Activated T-cell treated with anti-CD3 and anti-CD28 coated beads for 4 hours (primary cell): ENCODE measurements around the gene ISLR2.
"Not testable (repeated sequence)": the region's sequence is repeated elsewhere in the genome, so short reads cannot be mapped to it uniquely, and the experiment has no call there.

Source experiments
- DNase-seq: peaks from one replicate; pipeline ENCODE4 v3.0.0-alpha.2; 2020

The ISLR2 gene

DNA sequence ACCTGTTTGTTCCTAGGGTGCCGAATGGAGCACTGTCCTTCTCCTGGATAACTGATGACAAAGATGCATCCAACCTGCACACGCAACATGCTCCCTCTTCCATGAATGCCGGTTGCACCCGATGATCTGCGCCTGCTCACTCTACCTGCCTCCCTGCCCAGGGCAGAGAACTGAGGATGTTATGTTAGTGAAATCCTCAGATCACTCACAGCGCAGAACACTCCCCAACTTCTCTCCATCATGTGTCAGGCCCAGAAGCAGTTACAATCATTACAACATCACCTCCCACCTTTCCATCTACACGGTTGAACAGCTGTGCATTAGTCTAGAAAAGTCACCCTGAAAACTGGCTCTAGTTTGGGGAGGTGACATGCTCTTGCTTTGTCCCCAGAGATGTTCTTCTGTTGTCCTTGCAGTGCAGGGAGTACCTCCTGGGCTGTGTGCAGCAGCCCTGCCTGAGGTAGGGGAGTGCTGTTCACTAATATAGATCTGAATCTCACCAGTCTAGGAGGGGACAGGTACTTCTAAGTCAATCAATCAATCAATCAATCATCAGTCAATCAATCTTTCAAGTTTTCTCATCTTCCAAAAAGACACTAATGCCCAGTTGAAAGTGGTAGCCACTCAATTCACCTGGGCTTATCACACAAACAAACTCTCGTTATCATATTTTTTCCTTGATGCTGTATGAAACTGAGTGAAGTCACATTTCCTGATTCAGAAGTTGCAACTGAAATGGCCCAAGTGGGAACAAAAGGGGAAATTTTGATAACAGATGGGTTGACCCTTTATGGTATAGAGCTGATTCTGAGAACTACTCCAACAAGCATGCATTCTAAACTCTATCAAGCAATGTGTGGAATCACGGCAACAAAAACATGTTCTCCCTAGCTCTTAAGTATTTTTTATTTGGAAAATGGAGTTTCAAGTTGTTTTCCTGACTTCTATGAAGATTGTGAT is 27.8 kb downstream of the ISLR2 start:
- DNase-seq, result no peak

DNA sequence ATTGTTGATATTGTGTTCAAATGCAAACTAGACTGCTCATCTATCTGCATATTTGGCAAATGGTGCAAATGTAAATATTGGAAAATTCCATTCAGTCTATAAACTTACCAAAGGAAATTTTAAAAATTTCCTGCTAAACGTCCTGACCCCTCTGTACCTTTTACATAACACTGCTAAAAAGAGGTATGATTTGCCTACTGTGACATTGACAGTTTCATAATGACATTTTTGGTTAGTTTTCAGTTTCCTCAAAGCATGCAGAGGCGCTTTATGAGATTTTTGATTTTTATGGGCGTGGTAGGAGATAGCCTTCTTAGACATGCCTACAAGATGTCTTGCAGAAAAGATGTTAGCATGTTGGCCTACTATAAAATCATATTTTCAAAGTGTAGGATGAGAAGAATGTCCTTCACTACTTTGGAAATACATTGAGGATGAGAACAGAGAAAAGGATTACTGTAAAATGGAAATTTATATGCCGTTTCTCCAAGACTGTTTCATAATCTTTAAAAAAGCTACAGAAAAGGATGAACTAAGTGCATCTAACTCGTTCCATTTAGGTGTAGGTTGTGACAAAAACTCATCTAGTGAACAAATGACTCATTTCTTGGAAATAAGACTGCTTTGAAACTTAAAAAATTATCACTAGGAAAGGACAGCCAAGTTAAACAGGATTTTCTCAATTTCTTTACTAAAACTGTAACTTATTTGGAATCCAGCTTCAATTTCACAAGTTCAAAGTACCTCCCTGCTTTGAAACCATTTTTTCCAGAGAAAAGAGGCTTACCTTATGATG is 28.7 kb downstream of the ISLR2 start:
- no peak for DNase-seq

DNA sequence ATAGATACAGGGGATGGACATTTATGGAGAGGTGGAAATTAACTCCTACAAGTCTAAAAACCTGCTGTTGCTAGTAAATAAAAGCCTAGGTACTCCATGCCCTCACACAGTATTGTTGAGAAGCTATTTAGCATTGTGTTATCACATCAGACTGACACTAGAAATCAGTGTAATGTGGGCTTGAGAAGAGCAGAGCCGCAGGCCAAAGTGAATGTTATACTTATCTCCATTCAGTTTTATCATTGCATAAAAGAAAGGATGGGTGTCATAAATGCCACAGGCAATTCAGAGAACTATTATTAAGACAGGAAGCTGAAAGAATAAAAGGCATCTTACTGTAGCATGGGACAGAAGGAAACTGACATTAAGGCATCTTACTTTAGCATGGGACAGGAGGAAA is 29.4 kb downstream of the ISLR2 start:
- no peak for DNase-seq

DNA sequence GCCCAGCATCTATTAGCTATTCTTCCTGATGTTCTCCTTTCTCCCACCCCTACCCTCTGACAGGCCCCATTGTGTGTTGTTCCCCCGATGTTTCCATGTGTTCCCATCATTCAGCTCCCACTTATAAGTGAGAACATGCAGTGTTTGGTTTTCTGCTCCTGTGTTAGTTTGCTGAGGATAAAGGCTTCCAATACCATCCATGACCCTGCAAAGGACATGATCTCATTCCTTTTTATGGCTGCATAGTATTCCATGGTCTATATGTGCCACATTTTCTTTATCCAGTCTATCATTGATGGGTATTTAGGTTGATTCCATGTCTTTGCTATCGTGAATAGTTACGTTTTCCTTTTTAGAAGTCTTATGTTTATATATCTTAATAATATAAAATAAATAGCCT is 30.0 kb downstream of the ISLR2 start:
- not testable (repeated sequence) for DNase-seq

DNA sequence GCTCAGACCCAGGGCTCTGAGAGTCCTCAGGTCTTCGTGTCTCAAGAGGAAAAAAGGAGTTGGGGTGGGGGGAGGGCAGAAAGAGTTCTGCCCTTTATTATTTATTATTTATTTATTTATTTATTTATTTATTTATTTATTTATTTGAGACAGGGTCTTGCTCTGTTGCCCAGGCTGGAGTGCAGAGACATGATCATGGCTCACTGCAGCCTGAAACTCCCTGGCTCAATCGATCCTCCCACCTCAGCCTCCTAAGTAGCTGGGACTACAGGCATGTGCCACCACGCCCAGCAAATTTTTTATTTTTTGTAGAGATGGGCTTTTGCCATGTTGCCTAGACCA is 31.8 kb downstream of the ISLR2 start:
- DNase-seq, result not testable (repeated sequence)

DNA sequence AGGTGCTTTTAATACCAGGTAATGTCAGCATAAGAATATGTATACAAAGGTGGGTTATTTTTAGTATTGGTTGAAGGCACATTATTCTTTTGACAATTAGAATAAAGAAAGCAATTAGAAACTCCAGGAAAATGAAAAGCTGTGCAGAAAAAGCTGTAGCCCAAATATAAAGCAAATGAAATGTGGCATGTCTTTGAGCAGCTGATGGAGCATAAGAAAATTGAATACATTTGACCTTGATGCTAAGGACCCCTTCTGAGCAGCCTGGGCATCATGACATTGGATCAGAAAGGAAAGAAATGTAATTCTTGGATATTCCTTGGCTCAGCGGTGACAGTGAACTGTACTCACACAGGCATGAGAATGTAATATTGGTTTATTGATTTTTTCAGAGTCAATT is 35.1 kb downstream of the ISLR2 start:
- no peak for DNase-seq

DNA sequence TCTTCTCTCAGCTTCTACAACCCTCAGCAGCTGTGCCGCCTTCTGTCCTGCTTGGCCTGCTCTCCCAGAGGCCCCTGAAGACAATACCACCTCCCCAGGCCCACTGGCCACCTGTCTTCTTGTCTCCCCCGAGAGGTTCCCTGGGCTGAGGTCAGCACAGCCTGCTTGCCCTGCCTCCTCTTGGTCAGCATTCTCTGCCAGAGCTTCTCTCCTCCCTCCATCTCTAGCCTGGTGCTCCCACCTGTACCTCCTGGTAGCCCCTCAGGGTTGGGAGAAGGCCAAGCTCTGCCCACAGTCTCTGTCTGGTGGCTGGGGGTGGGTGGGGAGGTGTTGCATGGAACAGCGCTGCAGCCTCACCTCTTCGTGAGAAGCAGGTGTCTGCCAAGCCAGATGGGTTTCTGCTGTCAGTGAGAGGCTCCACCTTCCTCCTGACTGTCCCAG is 37.5 kb downstream of the ISLR2 start:
- DNase-seq, result no peak

DNA sequence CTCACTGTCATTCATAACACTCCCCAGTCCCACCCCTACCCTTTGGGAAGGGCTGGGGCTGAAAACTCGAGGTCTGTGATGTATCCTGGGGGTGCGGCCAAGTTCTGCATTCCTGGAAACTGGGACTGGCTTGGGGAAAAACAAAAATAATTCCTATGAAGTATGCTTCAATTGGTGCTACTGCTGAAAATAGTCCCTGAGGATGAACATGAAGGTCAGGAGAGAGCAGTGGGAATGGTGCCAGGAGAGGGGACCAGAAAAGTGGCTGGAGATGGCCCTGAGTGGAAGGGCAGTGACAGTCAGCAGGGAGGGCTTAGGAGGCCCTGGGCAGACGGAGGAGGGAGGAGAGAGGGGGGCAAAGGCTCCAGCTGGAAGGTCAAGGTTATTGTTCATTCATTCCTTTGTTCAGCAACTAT is 38.3 kb downstream of the ISLR2 start:
- no peak for DNase-seq

DNA sequence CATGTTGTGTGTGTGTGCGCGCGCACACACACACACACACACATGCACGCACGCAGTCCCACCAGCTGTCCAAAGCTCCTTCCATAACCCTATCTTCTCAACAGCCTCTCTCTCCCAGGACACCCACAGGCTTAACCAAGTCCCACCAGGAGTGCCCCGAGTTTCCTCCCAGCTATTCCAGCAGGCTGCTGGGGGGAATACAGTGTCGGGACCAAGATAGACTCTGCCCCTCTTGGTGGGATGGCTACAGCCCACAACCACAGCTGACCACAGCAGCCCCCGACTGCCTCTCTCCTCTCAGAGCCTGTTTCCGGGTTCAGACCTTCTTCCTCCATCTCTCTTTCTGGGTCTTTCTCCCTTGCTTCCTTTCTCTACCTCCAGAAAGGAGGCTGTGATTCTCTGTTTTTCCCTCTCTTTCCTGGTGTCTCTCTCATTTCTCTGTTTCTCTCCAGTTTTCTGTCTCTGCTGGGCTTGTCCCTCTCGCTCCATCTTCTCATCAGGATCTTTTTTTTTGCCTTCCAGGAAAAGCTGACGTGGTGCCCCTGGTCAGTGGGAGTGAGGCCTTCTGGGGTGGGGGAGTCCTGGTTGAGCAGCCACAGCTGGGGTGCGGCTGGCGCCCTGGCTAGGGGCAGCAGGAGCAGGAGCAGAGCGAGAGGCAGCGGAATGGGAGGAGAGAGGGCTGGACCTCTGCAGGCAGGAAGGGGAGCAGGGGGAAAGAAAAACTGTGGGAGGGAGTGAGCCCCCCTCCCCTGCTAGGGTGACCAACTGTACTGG is 39.9 kb downstream of the ISLR2 start:
- no peak for DNase-seq

DNA sequence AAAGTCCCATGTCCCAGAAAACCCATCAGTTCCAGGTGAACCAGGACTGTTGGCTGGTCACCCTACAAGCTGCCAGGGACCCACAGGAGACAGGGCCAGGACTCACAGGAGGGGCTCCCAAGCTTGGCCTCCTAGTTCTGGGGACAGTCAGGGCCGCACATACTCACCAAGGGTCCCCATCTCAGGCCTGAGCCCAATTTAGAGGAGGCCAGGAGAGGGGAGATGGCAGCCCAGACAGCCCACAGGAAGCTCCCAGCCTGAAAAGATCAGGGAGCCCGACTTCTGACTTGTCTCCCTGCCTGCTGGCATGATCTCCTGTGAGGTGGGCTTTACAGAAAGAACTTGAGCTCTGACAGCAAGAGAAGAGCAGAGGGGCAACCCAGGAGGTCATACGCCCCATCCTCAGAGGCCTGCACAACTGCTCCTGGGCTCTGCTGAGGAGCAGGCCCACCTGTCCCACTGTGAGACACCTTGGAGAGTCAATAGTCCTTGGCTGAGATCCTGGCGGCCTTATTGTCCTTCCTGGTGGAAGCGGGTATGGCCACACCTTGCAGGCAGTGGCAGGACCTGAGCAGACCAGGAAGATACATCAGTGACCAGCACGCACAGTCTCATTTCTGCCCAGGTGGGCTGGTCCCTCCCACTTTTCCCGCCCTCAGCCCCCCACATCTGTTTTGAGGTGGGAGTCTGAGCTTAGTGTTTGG is 40.6 kb downstream of the ISLR2 start:
- no peak for DNase-seq

DNA sequence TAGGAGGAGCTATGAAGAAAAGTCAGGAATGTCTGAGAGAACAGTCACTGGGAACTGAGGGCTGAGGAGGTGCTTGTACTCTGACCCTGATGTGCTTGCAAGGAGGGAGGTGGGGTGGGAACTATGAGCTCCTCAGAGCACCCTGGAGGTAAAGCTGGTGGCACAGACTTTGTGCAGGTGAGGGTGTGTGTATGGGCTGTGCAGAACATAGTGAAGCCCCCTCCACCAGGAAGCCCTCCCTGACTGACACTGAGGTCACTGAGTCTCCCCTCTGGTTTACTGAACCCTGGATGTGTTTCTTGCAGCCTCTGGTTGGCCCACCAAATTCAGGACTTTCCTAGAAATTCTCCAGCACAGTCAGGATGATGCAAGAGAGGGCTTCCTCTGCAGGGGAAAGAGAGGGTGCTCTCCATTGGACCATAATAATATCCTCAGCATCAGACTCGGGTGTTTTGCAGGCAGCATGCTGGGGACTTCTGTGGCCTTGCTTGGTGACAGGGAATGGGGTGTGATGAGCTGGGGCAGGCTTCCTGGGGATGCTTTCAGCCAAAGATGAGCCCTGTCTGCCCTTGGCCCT is 41.7 kb downstream of the ISLR2 start:
- DNase-seq, result no peak

DNA sequence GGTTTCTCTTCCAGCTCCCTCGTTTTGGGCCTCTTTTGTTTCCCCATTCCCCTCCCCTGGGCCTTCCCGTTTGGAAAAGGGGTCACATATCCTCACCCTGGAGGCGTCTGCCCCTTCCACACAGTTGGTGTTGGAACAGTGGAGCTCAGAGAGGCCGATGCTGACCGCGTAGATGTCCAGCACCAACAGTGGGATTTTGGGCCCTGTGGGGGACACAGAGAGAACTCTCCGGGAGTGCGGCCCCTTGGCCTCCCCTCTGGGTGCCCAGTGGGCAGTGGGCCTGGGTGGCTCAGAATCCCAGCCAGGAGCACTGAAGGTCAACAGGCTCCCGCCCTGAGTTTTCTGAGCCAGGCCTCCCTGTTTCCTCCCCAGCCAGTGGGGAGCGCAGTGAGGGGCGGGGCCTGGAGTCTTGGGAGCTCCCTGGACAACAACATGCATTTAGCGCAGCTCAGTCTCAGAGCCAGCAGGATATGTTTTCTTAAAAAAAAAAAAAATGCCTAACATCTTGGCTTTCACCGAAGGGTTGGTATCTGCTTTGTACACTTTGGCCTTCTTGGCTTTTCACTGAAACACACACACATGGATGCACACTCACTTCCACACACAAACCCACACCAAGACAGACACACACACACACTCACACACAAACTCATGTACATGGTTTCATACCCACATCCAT is 42.5 kb downstream of the ISLR2 start:
- DNase-seq, result no peak

DNA sequence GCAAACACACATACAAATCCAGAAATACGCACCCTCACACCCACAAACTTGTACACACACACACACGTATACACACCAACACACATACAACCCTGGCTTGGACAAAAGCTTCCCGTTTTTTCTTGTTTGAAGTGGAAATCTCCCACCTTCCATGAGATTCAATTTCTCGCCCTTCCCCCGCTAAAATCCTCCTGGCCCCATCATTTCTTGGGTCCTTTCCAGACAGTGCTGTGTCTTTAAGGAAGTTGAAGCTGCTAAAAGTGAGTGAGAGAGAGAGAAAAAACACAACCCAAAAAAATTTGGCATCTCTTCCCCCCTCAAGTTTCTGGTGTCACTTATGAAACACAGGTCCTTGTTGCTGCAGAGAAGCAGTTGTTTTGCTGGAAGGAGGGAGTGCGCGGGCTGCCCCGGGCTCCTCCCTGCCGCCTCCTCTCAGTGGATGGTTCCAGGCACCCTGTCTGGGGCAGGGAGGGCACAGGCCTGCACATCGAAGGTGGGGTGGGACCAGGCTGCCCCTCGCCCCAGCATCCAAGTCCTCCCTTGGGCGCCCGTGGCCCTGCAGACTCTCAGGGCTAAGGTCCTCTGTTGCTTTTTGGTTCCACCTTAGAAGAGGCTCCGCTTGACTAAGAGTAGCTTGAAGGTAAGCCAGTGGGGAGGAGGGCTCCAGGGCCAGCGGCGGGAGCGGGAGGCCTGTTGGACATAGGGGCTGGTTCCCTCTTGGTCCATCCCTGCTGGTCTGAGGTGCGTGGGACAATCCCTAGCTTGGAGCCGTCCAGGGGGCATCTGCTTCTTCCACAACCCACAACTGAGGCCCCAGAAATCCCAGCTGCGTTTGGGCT is 43.2 kb downstream of the ISLR2 start, which contains the start of gene ISLR:
Gene ISLR (plus strand): TSS at position 331 of the 839 bp plus-strand sequence. CDS start 1,149 bp downstream, outside the sequence.
- DNase-seq, result no peak

DNA sequence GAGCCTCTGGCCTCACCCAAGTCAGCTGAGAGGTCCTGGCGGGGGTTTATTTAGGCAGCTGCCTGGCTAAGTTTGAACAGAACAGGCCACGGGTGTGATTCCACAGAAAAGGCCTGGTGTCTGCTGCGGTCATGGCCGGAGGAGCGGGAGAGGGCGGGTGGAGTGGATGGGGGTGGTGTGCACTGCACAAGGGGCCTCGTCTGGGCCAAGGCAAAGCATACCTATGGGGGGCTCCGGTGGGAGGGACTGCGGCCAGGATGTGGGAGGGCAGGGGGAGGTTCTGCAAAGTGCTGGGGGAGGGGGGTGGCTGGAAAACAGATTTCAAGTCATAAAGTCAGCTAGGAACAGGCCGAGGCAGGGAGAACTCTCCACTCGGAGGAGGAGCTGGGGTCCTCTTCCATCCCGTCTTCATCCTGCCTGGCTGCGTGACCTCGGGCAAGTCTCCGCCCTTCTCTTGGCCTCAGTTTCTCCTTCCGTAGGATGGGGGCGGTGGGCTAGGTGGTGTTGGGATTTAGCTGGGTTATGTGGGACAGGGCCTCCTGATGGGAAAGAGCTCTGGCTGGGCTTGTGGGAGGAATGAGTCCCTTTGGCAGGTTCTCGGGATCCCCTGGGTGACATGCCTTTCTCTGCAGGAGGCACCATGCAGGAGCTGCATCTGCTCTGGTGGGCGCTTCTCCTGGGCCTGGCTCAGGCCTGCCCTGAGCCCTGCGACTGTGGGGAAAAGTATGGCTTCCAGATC is 44.0 kb downstream of the ISLR2 start:
- DNase-seq, result no peak

DNA sequence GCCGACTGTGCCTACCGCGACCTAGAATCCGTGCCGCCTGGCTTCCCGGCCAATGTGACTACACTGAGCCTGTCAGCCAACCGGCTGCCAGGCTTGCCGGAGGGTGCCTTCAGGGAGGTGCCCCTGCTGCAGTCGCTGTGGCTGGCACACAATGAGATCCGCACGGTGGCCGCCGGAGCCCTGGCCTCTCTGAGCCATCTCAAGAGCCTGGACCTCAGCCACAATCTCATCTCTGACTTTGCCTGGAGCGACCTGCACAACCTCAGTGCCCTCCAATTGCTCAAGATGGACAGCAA is 44.5 kb downstream of the ISLR2 start:
- DNase-seq, result no peak

DNA sequence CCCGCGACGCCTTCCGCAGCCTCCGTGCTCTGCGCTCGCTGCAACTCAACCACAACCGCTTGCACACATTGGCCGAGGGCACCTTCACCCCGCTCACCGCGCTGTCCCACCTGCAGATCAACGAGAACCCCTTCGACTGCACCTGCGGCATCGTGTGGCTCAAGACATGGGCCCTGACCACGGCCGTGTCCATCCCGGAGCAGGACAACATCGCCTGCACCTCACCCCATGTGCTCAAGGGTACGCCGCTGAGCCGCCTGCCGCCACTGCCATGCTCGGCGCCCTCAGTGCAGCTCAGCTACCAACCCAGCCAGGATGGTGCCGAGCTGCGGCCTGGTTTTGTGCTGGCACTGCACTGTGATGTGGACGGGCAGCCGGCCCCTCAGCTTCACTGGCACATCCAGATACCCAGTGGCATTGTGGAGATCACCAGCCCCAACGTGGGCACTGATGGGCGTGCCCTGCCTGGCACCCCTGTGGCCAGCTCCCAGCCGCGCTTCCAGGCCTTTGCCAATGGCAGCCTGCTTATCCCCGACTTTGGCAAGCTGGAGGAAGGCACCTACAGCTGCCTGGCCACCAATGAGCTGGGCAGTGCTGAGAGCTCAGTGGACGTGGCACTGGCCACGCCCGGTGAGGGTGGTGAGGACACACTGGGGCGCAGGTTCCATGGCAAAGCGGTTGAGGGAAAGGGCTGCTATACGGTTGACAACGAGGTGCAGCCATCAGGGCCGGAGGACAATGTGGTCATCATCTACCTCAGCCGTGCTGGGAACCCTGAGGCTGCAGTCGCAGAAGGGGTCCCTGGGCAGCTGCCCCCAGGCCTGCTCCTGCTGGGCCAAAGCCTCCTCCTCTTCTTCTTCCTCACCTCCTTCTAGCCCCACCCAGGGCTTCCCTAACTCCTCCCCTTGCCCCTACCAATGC is 45.1 kb downstream of the ISLR2 start:
- no peak for DNase-seq

DNA sequence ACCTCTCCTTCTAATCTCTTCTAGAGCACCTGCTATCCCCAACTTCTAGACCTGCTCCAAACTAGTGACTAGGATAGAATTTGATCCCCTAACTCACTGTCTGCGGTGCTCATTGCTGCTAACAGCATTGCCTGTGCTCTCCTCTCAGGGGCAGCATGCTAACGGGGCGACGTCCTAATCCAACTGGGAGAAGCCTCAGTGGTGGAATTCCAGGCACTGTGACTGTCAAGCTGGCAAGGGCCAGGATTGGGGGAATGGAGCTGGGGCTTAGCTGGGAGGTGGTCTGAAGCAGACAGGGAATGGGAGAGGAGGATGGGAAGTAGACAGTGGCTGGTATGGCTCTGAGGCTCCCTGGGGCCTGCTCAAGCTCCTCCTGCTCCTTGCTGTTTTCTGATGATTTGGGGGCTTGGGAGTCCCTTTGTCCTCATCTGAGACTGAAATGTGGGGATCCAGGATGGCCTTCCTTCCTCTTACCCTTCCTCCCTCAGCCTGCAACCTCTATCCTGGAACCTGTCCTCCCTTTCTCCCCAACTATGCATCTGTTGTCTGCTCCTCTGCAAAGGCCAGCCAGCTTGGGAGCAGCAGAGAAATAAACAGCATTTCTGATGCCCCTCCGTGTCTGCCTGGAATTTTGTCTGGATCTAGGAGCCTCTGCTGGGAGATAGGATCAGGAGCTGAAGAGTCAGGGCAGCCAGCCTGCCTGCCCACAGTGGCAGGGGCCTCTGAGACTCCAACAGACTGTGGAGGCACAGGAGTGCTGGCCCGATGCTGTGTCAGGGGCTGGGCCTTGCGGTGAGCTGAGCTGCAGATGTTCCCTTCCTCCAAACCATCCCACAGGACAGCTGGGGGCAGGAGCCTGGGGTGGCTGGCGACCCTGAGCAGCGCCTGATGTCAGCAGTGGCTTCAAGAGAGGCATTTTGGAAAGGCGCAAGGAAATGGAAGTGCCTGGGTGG is 46.2 kb downstream of the ISLR2 start:
- DNase-seq, result no peak
